Measurements from ENCODE around the gene OARD1.

OARD1 gene

DNA sequence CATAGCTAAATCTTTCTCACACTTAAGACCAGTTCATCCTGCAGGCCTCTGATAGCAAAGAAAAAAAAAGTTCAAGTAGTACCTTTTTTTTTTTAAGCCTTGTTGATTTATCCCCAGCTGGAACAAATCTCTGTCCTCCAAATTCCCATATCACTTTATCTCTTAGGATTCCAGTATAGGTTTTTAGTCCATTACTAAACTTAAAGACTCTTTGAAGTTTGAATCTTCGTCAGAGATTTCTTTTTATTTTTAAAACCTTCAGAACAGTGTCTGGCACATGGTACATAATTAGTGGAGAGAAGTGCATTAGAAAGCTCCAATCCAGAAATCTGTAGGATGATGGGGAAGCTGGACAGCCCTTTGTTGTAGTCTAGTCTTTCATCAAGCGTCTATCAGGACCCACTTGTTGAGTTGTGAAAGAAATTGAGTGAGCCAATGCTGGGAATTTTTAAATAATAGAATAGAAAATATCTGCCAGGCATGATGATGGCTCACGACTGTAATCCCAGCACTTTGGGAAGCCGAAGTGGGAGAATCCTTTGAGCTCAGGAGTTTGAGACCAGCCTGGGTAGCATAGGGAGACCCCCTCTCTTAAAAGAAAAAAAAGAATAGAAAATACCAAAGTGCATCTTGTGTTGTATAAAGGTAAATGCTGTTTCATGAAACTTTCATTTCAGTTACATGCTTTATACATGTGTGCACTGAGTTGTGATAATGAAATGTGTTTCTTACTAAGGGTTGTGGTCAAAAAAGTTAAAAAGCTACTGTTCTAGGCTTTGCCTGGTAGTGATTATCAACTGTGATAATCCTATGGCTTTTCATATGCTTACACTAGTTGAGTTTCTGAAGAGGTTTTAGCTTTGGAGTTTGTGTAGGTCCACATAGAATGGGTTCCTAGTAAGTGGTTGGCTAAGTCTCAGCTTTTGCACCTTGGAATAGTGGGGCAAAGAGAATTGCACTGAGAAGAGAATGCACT, 3.8 kb upstream of the OARD1 start:
- Histone ChIP-seq H3K4me3 (ENCODE audit: low read depth in 1 of 5, low read length in 5 of 5) (no peak overlapping the region), H3K27ac (ENCODE audit: low read depth, low read length) (peak overlapping the region; percentile 100)

DNA sequence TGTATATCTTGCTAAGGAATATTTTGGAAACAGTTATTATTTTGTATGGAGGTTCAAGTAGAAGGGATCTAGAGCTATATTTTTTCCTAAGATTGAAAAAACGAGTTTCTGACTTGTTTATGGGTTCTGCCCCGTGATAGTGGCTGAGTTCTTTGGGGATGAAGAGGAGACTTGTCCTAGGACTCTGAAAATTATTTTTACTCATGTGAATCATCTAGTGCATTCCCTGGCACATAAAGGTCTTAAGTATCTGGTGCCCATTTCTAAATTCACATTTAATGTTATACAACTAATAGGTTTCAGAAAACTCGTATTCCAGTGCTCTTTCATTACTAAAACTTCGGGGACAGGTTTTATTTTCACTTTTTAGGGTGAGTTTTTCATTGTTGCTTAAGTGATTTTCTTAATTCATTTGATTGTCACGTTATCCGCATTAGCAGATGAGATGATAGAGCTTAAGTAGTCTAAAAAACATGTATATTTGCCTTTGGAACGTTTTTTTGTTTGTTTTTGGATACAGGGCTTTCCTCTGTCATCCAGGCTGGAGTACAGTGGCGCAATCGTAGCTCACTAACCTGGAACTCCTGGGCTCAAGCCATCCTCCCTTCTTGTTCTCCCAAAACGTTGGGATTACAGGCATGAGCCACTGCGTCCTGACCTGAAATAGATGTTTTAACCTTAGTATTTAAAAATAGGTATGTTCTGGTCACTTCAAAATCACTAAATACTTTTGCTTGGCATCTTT, 2.7 kb upstream of the OARD1 start:
- Histone ChIP-seq H3K27me3 (ENCODE audit: control insufficient read depth in 5 of 5, insufficient read depth in 4 of 5, low read length in 5 of 5) (no peaks in the 10 kb centered on the region), H3K36me3 (ENCODE audit: control insufficient read depth in 5 of 5, insufficient read depth in 5 of 5, low read length in 5 of 5) (peaks cover 5 to 10% (median 9%) of the 10 kb centered on the region in 5 donors), H3K4me3 (ENCODE audit: low read depth in 1 of 5, low read length in 5 of 5) (peak overlapping the region in 4 of 5 donors; percentile 71 to 94 (median 84)), H3K27ac (ENCODE audit: low read depth, low read length) (peak overlapping the region; percentile 100), H3K9me3 (ENCODE audit: control insufficient read depth in 5 of 5, low read length in 5 of 5) (no peaks in the 10 kb centered on the region), H3K9ac (ENCODE audit: low read length in 5 of 5) (peak overlapping the region; percentile 12 to 100 (median 96)), H3K4me1 (ENCODE audit: control insufficient read depth in 5 of 5, insufficient read depth in 5 of 5, low read length in 5 of 5) (peaks cover 6 to 32% (median 20%) of the 10 kb centered on the region in 5 donors)

More for the DNA sequence above, 3.8 kb upstream of the OARD1 start:
- Histone ChIP-seq H3K9ac (ENCODE audit: low read length in 5 of 5) (no peak overlapping the region), H3K27me3 (ENCODE audit: control insufficient read depth in 5 of 5, insufficient read depth in 4 of 5, low read length in 5 of 5) (no peaks in the 10 kb centered on the region), H3K9me3 (ENCODE audit: control insufficient read depth in 5 of 5, low read length in 5 of 5) (no peaks in the 10 kb centered on the region), H3K4me1 (ENCODE audit: control insufficient read depth in 5 of 5, insufficient read depth in 5 of 5, low read length in 5 of 5) (peaks cover 6 to 26% (median 21%) of the 10 kb centered on the region in 5 donors), H3K36me3 (ENCODE audit: control insufficient read depth in 5 of 5, insufficient read depth in 5 of 5, low read length in 5 of 5) (peaks cover 12 to 21% (median 16%) of the 10 kb centered on the region in 5 donors)

DNA sequence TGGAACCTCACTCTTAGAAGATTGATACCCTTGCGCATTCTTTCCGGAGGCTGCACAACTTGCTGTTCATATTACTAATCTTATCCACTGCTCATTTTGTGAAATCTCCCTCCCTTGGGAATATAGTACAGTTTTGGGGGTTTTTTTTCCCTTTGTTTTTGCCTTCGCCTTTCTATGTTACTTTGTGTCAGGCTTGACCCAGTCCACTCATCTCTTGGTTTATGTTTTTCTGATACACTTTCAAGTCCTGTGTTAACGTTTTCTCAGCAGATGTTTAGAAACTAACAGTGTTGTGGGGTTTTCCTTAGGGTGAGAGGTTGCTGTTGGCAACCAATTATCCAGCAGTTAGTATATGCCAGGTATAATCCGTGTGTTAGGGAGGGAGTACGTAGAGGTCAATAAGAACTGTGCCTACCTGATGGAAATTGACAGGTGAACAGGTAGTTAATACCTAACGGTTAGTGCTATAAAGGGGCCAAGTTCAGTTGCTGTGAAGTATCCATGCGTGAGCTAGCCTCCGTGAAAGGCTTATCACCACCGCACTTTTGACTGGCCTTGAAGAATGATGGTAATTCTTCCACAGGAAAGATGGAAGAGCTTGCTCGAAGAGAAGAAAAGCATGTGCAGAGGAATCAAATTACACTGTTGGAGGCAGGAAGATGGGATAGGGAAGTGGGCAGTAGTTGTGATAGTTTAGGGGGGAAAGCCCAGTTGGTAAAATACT, 2.0 kb upstream of the OARD1 start:
- Histone ChIP-seq H3K27me3 (ENCODE audit: control insufficient read depth in 5 of 5, insufficient read depth in 4 of 5, low read length in 5 of 5) (no peaks in the 10 kb centered on the region), H3K36me3 (ENCODE audit: control insufficient read depth in 5 of 5, insufficient read depth in 5 of 5, low read length in 5 of 5) (peaks cover 2 to 11% (median 7%) of the 10 kb centered on the region in 5 donors), H3K27ac (ENCODE audit: low read depth, low read length) (peak overlapping the region; percentile 100), H3K9ac (ENCODE audit: low read length in 5 of 5) (peak overlapping the region; percentile 51 to 100 (median 97)), H3K4me1 (ENCODE audit: control insufficient read depth in 5 of 5, insufficient read depth in 5 of 5, low read length in 5 of 5) (peaks cover 6 to 32% (median 20%) of the 10 kb centered on the region in 5 donors), H3K9me3 (ENCODE audit: control insufficient read depth in 5 of 5, low read length in 5 of 5) (no peaks in the 10 kb centered on the region), H3K4me3 (ENCODE audit: low read depth in 1 of 5, low read length in 5 of 5) (peak overlapping the region; percentile 71 to 94 (median 88))

DNA sequence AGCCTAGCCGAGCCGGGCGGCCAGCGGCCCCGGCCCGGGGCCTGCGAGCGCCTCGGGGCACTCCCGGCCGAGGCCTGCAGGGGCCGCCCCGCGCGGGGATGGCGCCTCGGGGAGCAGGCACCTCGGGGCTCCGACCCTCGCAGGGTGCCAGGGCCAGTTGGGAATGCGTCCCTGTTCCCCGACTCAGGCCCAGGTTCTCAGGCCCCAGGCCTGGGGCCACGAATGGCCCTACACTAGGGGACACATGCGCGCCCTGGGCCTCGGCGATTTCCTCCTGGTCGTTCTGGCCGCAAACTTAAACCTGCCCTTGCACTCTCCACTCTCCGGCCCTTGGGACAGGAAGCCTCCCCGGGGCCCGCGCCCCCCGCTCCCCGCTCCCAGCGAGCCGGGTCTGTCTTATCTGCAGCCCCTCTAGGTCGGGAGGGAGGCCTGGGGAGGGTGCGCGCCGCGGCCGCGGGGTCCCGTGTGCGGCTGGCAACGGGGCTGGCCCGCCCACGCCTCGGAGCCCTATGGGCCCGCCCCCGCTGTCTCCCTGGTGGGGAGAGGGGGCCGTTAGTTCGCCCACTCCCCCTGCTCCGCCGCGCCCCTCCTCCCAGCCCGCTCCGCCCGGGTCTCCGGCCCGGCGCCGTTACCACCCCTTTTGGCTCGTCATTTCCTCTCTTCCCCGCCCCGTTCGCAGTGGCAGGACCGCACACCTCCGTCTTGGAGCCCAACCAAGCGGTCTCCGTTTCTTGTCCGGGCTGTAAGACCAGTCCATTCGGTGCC, 1.2 kb upstream of the OARD1 start:
- peaks cover 3 to 8% (median 6%) of the 10 kb centered on the region in 5 donors for H3K36me3 ChIP-seq (ENCODE audit: control insufficient read depth in 5 of 5, insufficient read depth in 5 of 5, low read length in 5 of 5)
- H3K4me1 ChIP-seq (ENCODE audit: control insufficient read depth in 5 of 5, insufficient read depth in 5 of 5, low read length in 5 of 5), result peaks cover 6 to 32% (median 20%) of the 10 kb centered on the region in 5 donors
- no peaks in the 10 kb centered on the region for H3K27me3 ChIP-seq (ENCODE audit: control insufficient read depth in 5 of 5, insufficient read depth in 4 of 5, low read length in 5 of 5)
- H3K4me3 ChIP-seq (ENCODE audit: low read depth in 1 of 5, low read length in 5 of 5), result peak overlapping the region; percentile 71 to 94 (median 88)
- peak overlapping the region; percentile 100 for H3K27ac ChIP-seq (ENCODE audit: low read depth, low read length)
- H3K9ac ChIP-seq (ENCODE audit: low read length in 5 of 5), result peak overlapping the region; percentile 56 to 100 (median 97)
- no peaks in the 10 kb centered on the region for H3K9me3 ChIP-seq (ENCODE audit: control insufficient read depth in 5 of 5, low read length in 5 of 5)

DNA sequence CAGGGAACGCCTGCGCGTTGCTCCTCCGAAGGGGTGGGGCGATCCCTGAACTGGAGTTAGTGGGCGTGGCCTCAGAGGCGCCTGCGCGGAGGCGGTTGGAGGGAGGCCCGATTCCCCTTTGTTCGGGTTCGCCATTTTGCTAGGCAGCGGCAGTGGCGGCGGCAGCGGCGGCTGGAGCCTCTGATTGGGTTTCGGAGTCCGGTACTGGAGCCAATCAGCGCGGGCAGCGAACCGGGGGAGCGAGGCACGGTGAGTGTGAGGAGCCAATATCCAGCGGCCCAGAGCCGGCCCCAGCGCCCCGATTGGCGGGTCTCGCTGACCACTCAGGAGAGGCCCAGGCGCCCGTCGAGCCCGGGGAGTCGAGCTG, 663 bp upstream of the OARD1 start, which contains the start of gene NFYA:
TSS of gene NFYA (plus strand) at position 139 of the 367 bp plus-strand sequence. CDS start 6,116 bp downstream, outside the sequence.
- Histone ChIP-seq H3K27ac (ENCODE audit: low read depth, low read length) (peak within 1 kb of the TSS; percentile 100), H3K9me3 (ENCODE audit: control insufficient read depth in 5 of 5, low read length in 5 of 5) (no peaks in the 10 kb centered on the region), H3K4me3 (ENCODE audit: low read depth in 1 of 5, low read length in 5 of 5) (peak within 1 kb of the TSS; percentile 88 to 94 (median 89)), H3K9ac (ENCODE audit: low read length in 5 of 5) (peak within 1 kb of the TSS; percentile 89 to 100 (median 97)), H3K36me3 (ENCODE audit: control insufficient read depth in 5 of 5, insufficient read depth in 5 of 5, low read length in 5 of 5) (peaks cover 4 to 13% (median 11%) of the 10 kb centered on the region in 5 donors), H3K4me1 (ENCODE audit: control insufficient read depth in 5 of 5, insufficient read depth in 5 of 5, low read length in 5 of 5) (peaks cover 6 to 32% (median 20%) of the 10 kb centered on the region in 5 donors), H3K27me3 (ENCODE audit: control insufficient read depth in 5 of 5, insufficient read depth in 4 of 5, low read length in 5 of 5) (no peaks in the 10 kb centered on the region)

DNA sequence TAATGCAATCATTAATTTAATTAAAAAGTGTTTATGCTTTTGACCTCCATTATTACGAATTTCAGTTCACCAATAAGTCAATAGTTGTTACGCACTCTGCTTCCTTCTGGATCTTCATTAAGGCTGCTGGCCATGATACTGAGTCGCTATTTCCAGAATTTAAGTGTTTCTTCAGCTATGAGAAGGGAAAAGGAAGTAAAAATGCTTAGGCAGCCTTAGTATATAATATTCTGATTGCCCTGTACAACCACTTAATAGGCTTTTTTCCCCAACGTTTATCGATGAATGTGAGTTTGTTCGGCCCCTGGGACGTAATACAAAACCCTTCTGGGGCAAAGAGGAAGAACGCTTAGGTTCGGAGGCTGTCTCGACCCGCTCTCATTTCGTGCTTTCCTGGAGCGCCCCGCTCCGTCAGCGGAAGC, 644 bp downstream of the OARD1 start:
- Histone ChIP-seq H3K9ac (ENCODE audit: low read length in 5 of 5) (peak overlapping the region; percentile 96 to 100 (median 97)), H3K9me3 (ENCODE audit: control insufficient read depth in 5 of 5, low read length in 5 of 5) (no peaks in the 10 kb centered on the region), H3K4me1 (ENCODE audit: control insufficient read depth in 5 of 5, insufficient read depth in 5 of 5, low read length in 5 of 5) (peaks cover 6 to 31% (median 20%) of the 10 kb centered on the region in 5 donors), H3K27ac (ENCODE audit: low read depth, low read length) (peak overlapping the region; percentile 100), H3K36me3 (ENCODE audit: control insufficient read depth in 5 of 5, insufficient read depth in 5 of 5, low read length in 5 of 5) (peaks cover 6 to 16% (median 14%) of the 10 kb centered on the region in 5 donors), H3K27me3 (ENCODE audit: control insufficient read depth in 5 of 5, insufficient read depth in 4 of 5, low read length in 5 of 5) (no peaks in the 10 kb centered on the region), H3K4me3 (ENCODE audit: low read depth in 1 of 5, low read length in 5 of 5) (peak overlapping the region; percentile 83 to 94 (median 89))

DNA sequence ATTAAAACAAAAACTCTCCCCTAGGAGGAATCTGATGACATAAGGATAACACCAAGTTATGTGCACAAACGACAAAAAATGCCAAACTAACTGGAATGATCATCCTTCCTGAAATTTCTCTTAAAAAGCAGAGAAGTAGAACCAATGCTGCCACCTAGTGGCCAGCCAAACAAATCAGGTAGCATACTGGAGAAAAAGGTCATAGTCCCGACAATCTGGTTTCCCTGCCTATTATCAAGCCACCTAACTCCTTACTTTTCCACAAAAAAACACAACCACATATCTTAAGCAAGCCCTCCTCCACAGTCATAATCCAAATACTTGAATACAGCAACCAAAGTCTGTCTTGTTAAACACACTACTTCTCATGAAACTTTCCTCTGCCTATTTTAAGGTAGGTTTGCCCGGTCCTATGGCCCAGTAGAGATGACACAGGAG, 5.3 kb downstream of the OARD1 start:
- Histone ChIP-seq H3K4me3 (ENCODE audit: low read depth in 1 of 5, low read length in 5 of 5) (no peak overlapping the region), H3K36me3 (ENCODE audit: control insufficient read depth in 5 of 5, insufficient read depth in 5 of 5, low read length in 5 of 5) (peaks cover 17 to 39% (median 33%) of the 10 kb centered on the region in 5 donors), H3K4me1 (ENCODE audit: control insufficient read depth in 5 of 5, insufficient read depth in 5 of 5, low read length in 5 of 5) (peaks cover 0 to 9% (median 9%) of the 10 kb centered on the region in 5 donors), H3K9me3 (ENCODE audit: control insufficient read depth in 5 of 5, low read length in 5 of 5) (no peaks in the 10 kb centered on the region), H3K9ac (ENCODE audit: low read length in 5 of 5) (no peak overlapping the region), H3K27ac (ENCODE audit: low read depth, low read length) (no peak overlapping the region), H3K27me3 (ENCODE audit: control insufficient read depth in 5 of 5, insufficient read depth in 4 of 5, low read length in 5 of 5) (no peaks in the 10 kb centered on the region)

DNA sequence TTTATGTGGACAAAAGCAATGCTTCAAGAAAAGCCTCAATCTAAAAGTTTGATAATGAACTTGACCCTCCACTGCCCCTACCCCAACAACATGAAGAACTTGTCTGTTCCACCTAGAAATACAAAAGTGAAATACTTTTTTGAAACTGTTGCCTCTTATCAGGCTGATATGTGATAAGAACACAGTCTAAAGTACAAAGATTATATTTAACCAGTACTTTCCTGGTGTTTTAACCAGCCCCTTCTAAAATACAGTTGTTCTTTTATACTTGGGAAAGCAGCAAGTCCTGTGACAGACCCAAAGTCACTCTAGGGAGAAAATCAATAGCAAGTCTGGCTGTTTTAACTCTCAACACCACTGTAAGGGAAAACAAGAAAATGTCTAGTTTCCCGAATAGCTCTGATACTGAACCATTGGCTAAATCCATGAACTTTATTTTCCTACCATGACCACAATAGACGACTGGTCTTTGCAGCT, 6.6 kb downstream of the OARD1 start:
- Histone ChIP-seq H3K9ac (ENCODE audit: low read length in 5 of 5) (no peak overlapping the region), H3K27me3 (ENCODE audit: control insufficient read depth in 5 of 5, insufficient read depth in 4 of 5, low read length in 5 of 5) (no peaks in the 10 kb centered on the region), H3K27ac (ENCODE audit: low read depth, low read length) (no peak overlapping the region), H3K4me1 (ENCODE audit: control insufficient read depth in 5 of 5, insufficient read depth in 5 of 5, low read length in 5 of 5) (peaks cover 0 to 6% (median 2%) of the 10 kb centered on the region in 5 donors), H3K4me3 (ENCODE audit: low read depth in 1 of 5, low read length in 5 of 5) (no peak overlapping the region), H3K9me3 (ENCODE audit: control insufficient read depth in 5 of 5, low read length in 5 of 5) (no peaks in the 10 kb centered on the region), H3K36me3 (ENCODE audit: control insufficient read depth in 5 of 5, insufficient read depth in 5 of 5, low read length in 5 of 5) (peaks cover 22 to 45% (median 39%) of the 10 kb centered on the region in 5 donors)
